IMR-90 (cell line): ENCODE data around the gene CBL. TPM values are rescaled to one million over a fixed set of nuclear protein-coding genes. Genes with fewer than 3 reads are reported as not detected.

Experiments
- ATAC-seq: fragments of 200-7000 bp; cut with Tn5 transposase; 2 replicates; pipeline ENCODE4 v1.9.1; 2020; ENCODE audit warnings: low read depth, mild to moderate bottlenecking, moderate library complexity
- BruUV-seq: library from RNA; stranded (reverse); fragments of 400-500 nt; replicated peaks from 2 replicates; lab custom pipeline; 2021; lab: Mats Ljungman, UMichigan
- CTCF ChIA-PET: fragments of 300-600 bp; formaldehyde crosslinking; extraction: SDS; loops from one replicate; lab custom pipeline; 2021; ENCODE audit warnings: antibody characterized with exemption; lab: Yijun Ruan, JAX
- POLR2A ChIA-PET: fragments of 300-600 bp; sonication (Branson Sonifier 250); formaldehyde crosslinking; loops from one replicate; lab custom pipeline; 2022; ENCODE audit warnings: antibody characterized with exemption; ENCODE audit not compliant: unreplicated experiment; lab: Charles Lee
- DNase-seq: peaks from one replicate; pipeline ENCODE4 v3.0.0; 2013
- H2AFZ ChIP-seq: replicated peaks from 2 replicates; pipeline ENCODE3; 2013; ENCODE audit warnings: low read length, mild to moderate bottlenecking; ENCODE audit not compliant: poor library complexity
- H2AK5ac ChIP-seq: 2 replicates; pipeline ENCODE4 v1.6.1; 2013; ENCODE audit warnings: low read depth, low read length, inconsistent platforms
- H2AK9ac ChIP-seq: replicated peaks from 2 replicates; pipeline ENCODE3; 2013; ENCODE audit warnings: mild to moderate bottlenecking, low read depth, low read length, moderate library complexity; ENCODE audit not compliant: poor library complexity
- H2BK120ac ChIP-seq: 2 replicates; pipeline ENCODE4 v1.6.1; 2013; ENCODE audit warnings: low read depth, low read length, inconsistent platforms
- H2BK15ac ChIP-seq: 3 replicates; pipeline ENCODE4 v1.6.1; 2013; ENCODE audit warnings: low read depth, low read length, inconsistent platforms
- H2BK20ac ChIP-seq: 2 replicates; pipeline ENCODE4 v1.6.1; 2013; ENCODE audit warnings: low read depth, mild to moderate bottlenecking, inconsistent platforms, low read length, moderate library complexity
- H2BK5ac ChIP-seq: 2 replicates; pipeline ENCODE4 v1.6.1; 2013; ENCODE audit warnings: mild to moderate bottlenecking, low read depth, low read length, inconsistent platforms; ENCODE audit not compliant: poor library complexity, severe bottlenecking
- H3K14ac ChIP-seq: replicated peaks from 2 replicates; pipeline ENCODE4 v1.6.1; 2013; ENCODE audit warnings: low read depth, low read length, inconsistent platforms
- H3K18ac ChIP-seq: 2 replicates; pipeline ENCODE4 v1.6.1; 2013; ENCODE audit warnings: low read depth, low read length, control low read depth
- H3K23ac ChIP-seq: 2 replicates; pipeline ENCODE4 v1.6.1; 2013; ENCODE audit warnings: low read depth, low read length, inconsistent platforms
- H3K27ac ChIP-seq: 2 replicates; pipeline ENCODE4 v1.5.1; 2013; ENCODE audit warnings: mild to moderate bottlenecking, control low read depth, low read length; ENCODE audit not compliant: insufficient read depth
- H3K27me3 ChIP-seq: 2 replicates; pipeline ENCODE4 v1.6.1; 2013; ENCODE audit warnings: low read length; ENCODE audit not compliant: control insufficient read depth, insufficient read depth
- H3K36me3 ChIP-seq: 2 replicates; pipeline ENCODE4 v1.6.1; 2013; ENCODE audit warnings: low read length, mixed read lengths; ENCODE audit not compliant: control insufficient read depth, insufficient read depth
- H3K4ac ChIP-seq: 2 replicates; pipeline ENCODE4 v1.6.1; 2013; ENCODE audit warnings: low read depth, low read length, inconsistent platforms
- H3K4me1 ChIP-seq: 2 replicates; pipeline ENCODE4 v1.6.1; 2013; ENCODE audit warnings: low read length, mixed read lengths; ENCODE audit not compliant: control insufficient read depth, insufficient read depth
- H3K4me2 ChIP-seq: 2 replicates; pipeline ENCODE4 v1.6.1; 2013; ENCODE audit warnings: low read depth, mild to moderate bottlenecking, control low read depth, low read length, moderate library complexity
- H3K4me3 ChIP-seq: 2 replicates; pipeline ENCODE4 v1.5.1; 2013; ENCODE audit warnings: low read depth, mild to moderate bottlenecking, control low read depth, low read length, moderate library complexity; ENCODE audit not compliant: insufficient read depth
- H3K56ac ChIP-seq: 2 replicates; pipeline ENCODE4 v1.6.1; 2013; ENCODE audit warnings: low read length, inconsistent platforms; ENCODE audit not compliant: insufficient read depth; ENCODE audit errors: extremely low read depth
- H3K79me1 ChIP-seq, 2 experiments: 2 replicates each; pipeline ENCODE4 v1.6.1; 2013; ENCODE audit warnings: low read length in 2 of 2, inconsistent platforms in 1 of 2, low read depth in 1 of 2
- H3K9ac ChIP-seq: 2 replicates; pipeline ENCODE4 v1.6.1; 2013; ENCODE audit warnings: low read depth, low read length, control low read depth
- H3K9me1 ChIP-seq: 2 replicates; pipeline ENCODE4 v1.6.1; 2013; ENCODE audit warnings: low read length, inconsistent platforms; ENCODE audit not compliant: insufficient read depth
- H3K9me3 ChIP-seq: 2 replicates; pipeline ENCODE4 v1.6.1; 2013; ENCODE audit warnings: low read length; ENCODE audit not compliant: control insufficient read depth, insufficient read depth
- H4K20me1 ChIP-seq: 2 replicates; pipeline ENCODE4 v1.6.1; 2013; ENCODE audit warnings: low read length, inconsistent platforms; ENCODE audit not compliant: insufficient read depth
- H4K5ac ChIP-seq: 2 replicates; pipeline ENCODE4 v1.6.1; 2013; ENCODE audit warnings: mild to moderate bottlenecking, low read depth, low read length, control low read depth
- H4K8ac ChIP-seq, 2 experiments: 2 replicates each; pipeline ENCODE4 v1.6.1; 2013; ENCODE audit warnings: low read depth in 2 of 2, low read length in 2 of 2, control low read depth in 1 of 2, inconsistent platforms in 1 of 2
- H4K91ac ChIP-seq: 2 replicates; pipeline ENCODE4 v1.6.1; 2013; ENCODE audit warnings: low read depth, low read length, inconsistent platforms; ENCODE audit not compliant: insufficient read depth
- ELK1 ChIP-seq: fragments of 150-350 bp; IDR thresholded peaks from 2 replicates; pipeline ENCODE4 v1.6.1; 2016; ENCODE audit warnings: low read depth, mild to moderate bottlenecking, low read length, moderate library complexity, borderline replicate concordance
- MAFK ChIP-seq: IDR thresholded peaks from 2 replicates; pipeline ENCODE4 v1.6.1; 2012; ENCODE audit warnings: low read depth, low read length, improper control_type of control experiment
- NFE2L2 ChIP-seq: fragments of 150-350 bp; IDR thresholded peaks from 2 replicates; pipeline ENCODE4 v1.6.1; 2016; ENCODE audit warnings: low read depth, mild to moderate bottlenecking, low read length
- POLR2A ChIP-seq: IDR thresholded peaks from 2 replicates; pipeline ENCODE4 v1.6.1; 2012; ENCODE audit warnings: mild to moderate bottlenecking, low read depth, low read length
- RAD21 ChIP-seq: IDR thresholded peaks from 2 replicates; pipeline ENCODE4 v1.6.1; 2012; ENCODE audit warnings: low read length, improper control_type of control experiment
- RCOR1 ChIP-seq: IDR thresholded peaks from 2 replicates; pipeline ENCODE4 v1.6.1; 2012; ENCODE audit warnings: mild to moderate bottlenecking, low read length, improper control_type of control experiment; ENCODE audit not compliant: insufficient replicate concordance
- RFX5 ChIP-seq: IDR thresholded peaks from 2 replicates; pipeline ENCODE4 v1.8.0; 2012; ENCODE audit warnings: low read depth, mild to moderate bottlenecking, low read length, moderate library complexity
- SMC3 ChIP-seq: fragments of 150-350 bp; IDR thresholded peaks from 2 replicates; pipeline ENCODE4 v1.6.1; 2016; ENCODE audit warnings: low read depth, mild to moderate bottlenecking, antibody characterized with exemption, low read length, moderate library complexity
- WGBS, 2 experiments: methylation state at CpG; one replicate each; pipeline versions ENCODE4 v1.1.5 to v1.1.7; 2013; ENCODE audit warnings: missing lambda C conversion rate in 2 of 2; ENCODE audit not compliant: insufficient read length in 1 of 2; ENCODE audit errors: extremely low coverage in 2 of 2; 5-methylcytosine and 5-hydroxymethylcytosine counted together
- dilution Hi-C: fragments of 300-500 bp; cut with HindIII; formaldehyde crosslinking; loops from one replicate; pipeline ENCODE4 v1.14.3; 2018; ENCODE audit warnings: low sequenced_read_pairs; ENCODE audit not compliant: unreplicated experiment
- in situ Hi-C: fragments of 300-500 bp; cut with MboI; formaldehyde crosslinking; loops from 3 replicates; pipeline ENCODE4 v1.14.3; 2019; ENCODE audit warnings: low sequenced_read_pairs, inconsistent platforms, mixed read lengths
- intact Hi-C: fragments of 100-400 bp; cut with micrococcal nuclease; formaldehyde crosslinking; loops from 2 replicates; pipeline ENCODE4 v1.10.0; 2022
- polyA plus RNA-seq, 3 experiments: library from polyadenylated mRNA; depleted of rRNA; stranded (reverse); fragments of >200 nt; gene quantifications; 2 replicates each; pipeline ENCODE4 v1.2.3, GENCODE V29; 2012; ENCODE audit warnings: low replicate concordance in 1 of 3
- total RNA-seq: library from RNA; depleted of rRNA; stranded (reverse); fragments of >200 nt; gene quantifications from 2 replicates; pipeline ENCODE4 v1.2.3, GENCODE V29; 2012

The CBL gene
- total and polyA plus RNA-seq, 2 of the 4 experiments (the other 2 are of a cell fraction): 6.1 to 11.8 TPM

GRCh38 chr11:119315131-119316015 is 109.2 kb downstream of the CBL start (continued):
- TF ChIP-seq RFX5 (no peak), RAD21 (no peak), POLR2A (no peak)

GRCh38 chr11:119316016-119316728 is 110.0 kb downstream of the CBL start:
- Histone ChIP-seq H3K36me3 (peaks cover 27% of the 10 kb centered on the region), H4K5ac (0 out of 2 replicates have a peak overlapping the region, but pooled peaks have one; percentile 8), H3K27ac (peak overlapping the region; percentile 69), H2AK5ac (peak overlapping the region; percentile 87), H4K8ac (peak overlapping the region; percentile 28 to 70; a peak in 3 of 4 replicates), H2AFZ (peak overlapping the region; percentile 93), H3K56ac (peak overlapping the region; percentile 57; the same call in 1 of the 2 replicates), H4K91ac (peak overlapping the region; percentile 82), H2BK15ac (peak overlapping the region; percentile 39; the same call in 2 of the 3 replicates), H3K14ac (peak overlapping the region; percentile 92), H3K9ac (peak overlapping the region; percentile 81), H3K4me3 (peak overlapping the region; percentile 87), H2BK5ac (peak overlapping the region; percentile 79), H2AK9ac (peak overlapping the region; percentile 98), H2BK20ac (no peak overlapping the region), H3K79me1 (peaks cover 11 to 59% of the 10 kb centered on the region in 2 experiments; a peak in 3 of 4 replicates), H3K4me1 (peaks cover 43% of the 10 kb centered on the region), H3K27me3 (no peaks in the 10 kb centered on the region), H4K20me1 (peaks cover 19% of the 10 kb centered on the region), H3K4me2 (peak overlapping the region; percentile 71), H3K9me1 (peaks cover 26% of the 10 kb centered on the region), H3K18ac (no peak overlapping the region; the same call in 1 of the 2 replicates), H3K4ac (peak overlapping the region; percentile 82), H3K9me3 (no peaks in the 10 kb centered on the region), H2BK120ac (peak overlapping the region; percentile 73), H3K23ac (peak overlapping the region; percentile 69)
- dilution Hi-C loops (no loop called here), intact Hi-C loops (no loop called here), in situ Hi-C loops (no loop called here)
- WGBS, 2 experiments: 0% methylated on average over 9 of the region's 46 CpGs; no CpG with 5 or more reads in 1 of the 2 experiments
- ChIA-PET POLR2A (interaction anchor here (1.6 kb wide), 1 partner anchor 21 kb away, joined by 8 read pairs; no protein-coding TSS in a partner anchor), CTCF (interaction anchor here (1.1 to 2.1 kb wide), 3 partner anchors 10 to 120 kb away, joined by 4 to 6 read pairs (median 4); no protein-coding TSS in a partner anchor)
- DNase-seq (no peak), ATAC-seq (peak; percentile 0; the same call in 1 of the 2 replicates)
- no TSS peak for BruUV-seq
- TF ChIP-seq RCOR1: no peak
- no peak for TF ChIP-seq MAFK
- TF ChIP-seq RFX5: no peak
- no peak for TF ChIP-seq RAD21
- no peak for TF ChIP-seq NFE2L2
- TF ChIP-seq SMC3: no peak
- TF ChIP-seq ELK1: no peak
